ENCODE measurements around the gene PTOV1. TPM values are rescaled to one million over a fixed set of nuclear protein-coding genes. Genes with fewer than 3 reads are reported as not detected.

PTOV1 gene
- total RNA-seq, 3 donors from 2014 or later = 92.8 to 171 (median 107) TPM

DNA sequence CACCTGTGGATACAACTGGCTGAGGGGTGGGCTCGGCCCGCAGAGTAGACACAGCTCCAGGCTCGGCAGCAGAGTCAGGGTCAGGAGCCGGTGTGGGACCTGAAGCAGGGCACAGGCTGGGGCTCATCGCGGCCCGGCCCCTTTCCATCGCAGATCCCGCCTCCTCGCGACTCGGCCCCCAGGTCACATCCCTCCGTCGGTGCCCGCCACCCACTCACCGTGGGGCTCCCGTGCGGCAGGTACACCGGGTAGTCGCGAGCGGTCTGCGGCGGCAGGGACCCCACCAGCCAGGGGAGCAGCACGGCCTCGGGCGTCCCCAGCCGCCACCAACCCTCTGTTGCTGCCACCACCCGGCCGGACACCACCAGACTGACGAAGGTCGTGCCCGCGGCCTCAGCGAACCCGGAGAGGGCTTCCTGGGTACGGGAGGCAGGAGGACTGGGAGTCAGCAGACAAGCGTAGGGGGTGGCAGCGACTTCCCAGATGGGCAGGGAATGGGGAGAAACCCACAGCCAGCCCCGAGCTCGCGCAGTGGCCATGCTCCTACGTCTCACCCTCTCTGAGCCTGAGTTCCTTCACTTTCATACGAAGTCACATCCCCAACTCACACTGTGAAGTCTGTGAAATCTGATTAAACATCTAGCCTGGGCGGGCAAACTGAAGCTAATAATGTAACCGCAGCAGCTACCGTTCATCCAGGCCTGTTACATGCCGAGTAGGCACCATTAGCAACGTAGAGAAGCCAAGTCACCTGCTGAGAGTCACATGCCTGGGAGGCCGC is 41.6 kb upstream of the PTOV1 start:
- intact Hi-C loops (cut with DNase I, micrococcal nuclease) = no loop called here
- Histone ChIP-seq H3K9me3 (no peaks in the 10 kb centered on the region), H3K4me1 (ENCODE audit: low read depth) (peaks cover 16% of the 10 kb centered on the region), H3K36me3 (ENCODE audit: low read depth) (peaks cover 6% of the 10 kb centered on the region), H3K4me3 (peak overlapping the region; percentile 34)
- TF ChIP-seq CTCF (IDR thresholded peaks at IDR 0.05) = no peak
- ATAC-seq = peak; percentile 49
- peak; percentile 51 to 78 (median 74) for DNase-seq

DNA sequence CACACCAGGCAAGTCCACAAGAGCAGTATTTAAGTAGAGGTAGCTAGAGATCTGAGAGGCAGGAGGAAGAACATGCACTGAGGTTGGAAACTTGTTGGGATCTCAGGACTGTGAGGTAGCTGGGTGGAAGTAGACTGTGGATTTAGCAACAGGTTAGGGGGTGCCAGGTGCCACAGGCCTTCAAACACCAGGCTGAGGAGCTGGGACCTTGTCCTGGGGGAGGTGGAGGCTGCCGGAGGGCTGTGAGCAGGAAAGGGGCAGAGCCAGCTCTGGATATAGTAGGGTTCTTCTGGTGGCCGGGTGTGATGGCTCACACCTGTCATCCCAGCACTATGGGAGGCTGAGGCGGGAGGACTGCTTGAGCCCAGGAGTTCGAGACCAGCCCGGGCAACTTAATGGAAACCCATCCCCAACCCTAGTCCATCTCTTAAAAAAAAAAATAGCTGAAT is 41.0 kb upstream of the PTOV1 start:
- DNase-seq (no peak), ATAC-seq (no peak)
- intact Hi-C loops (cut with DNase I, micrococcal nuclease) = no loop called here
- TF ChIP-seq CTCF (IDR thresholded peaks at IDR 0.05) = no peak
- Histone ChIP-seq H3K36me3 (ENCODE audit: low read depth) (peaks cover 6% of the 10 kb centered on the region), H3K9me3 (no peaks in the 10 kb centered on the region), H3K4me3 (no peak overlapping the region), H3K4me1 (ENCODE audit: low read depth) (peaks cover 16% of the 10 kb centered on the region)

- intact Hi-C loops (cut with DNase I, micrococcal nuclease) = no loop called here
- DNase-seq (no peak), ATAC-seq (no peak)
- Histone ChIP-seq H3K36me3 (ENCODE audit: low read depth) (peaks cover 6% of the 10 kb centered on the region), H3K9me3 (no peaks in the 10 kb centered on the region), H3K4me1 (ENCODE audit: low read depth) (peaks cover 16% of the 10 kb centered on the region), H3K4me3 (no peak overlapping the region)
- no peak for TF ChIP-seq CTCF (IDR thresholded peaks at IDR 0.05)
Measured at GRCh38 chr19:49811328-49811727, 39.6 kb upstream of the PTOV1 start.

DNA sequence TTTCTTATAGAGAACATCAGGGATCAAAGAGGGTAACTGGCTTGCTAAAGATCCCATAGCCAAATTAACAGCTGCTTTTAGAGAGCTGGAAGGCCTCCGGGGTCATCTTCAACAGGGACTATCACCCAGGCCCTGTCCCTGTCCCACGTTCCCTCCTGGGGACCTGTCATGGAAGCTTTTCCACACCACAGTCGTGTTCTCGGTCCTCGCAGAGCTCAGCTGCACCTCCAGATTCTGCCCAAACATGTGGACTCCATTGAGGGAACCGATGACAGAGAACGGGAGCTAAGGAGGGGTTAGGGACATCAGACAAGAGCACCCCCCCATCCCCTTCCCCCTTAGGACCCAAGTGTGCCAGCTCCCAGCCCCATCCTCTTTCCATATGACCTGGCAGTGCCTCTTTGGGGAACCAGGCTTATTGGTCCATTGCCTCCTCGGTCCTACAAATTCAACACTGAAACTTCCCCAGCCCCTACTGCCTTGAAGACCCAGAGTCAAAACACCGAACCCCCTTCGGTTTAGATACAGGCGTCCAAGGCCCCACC is 38.4 kb upstream of the PTOV1 start:
- intact Hi-C loops (cut with DNase I, micrococcal nuclease) = no loop called here
- ATAC-seq (no peak), DNase-seq (no peak)
- peaks cover 6% of the 10 kb centered on the region for H3K36me3 ChIP-seq (ENCODE audit: low read depth)
- peak overlapping the region; percentile 42 for H3K4me3 ChIP-seq
- TF ChIP-seq CTCF (IDR thresholded peaks at IDR 0.05) = no peak
- H3K9me3 ChIP-seq = no peaks in the 10 kb centered on the region
- H3K4me1 ChIP-seq (ENCODE audit: low read depth) = peaks cover 22% of the 10 kb centered on the region

DNA sequence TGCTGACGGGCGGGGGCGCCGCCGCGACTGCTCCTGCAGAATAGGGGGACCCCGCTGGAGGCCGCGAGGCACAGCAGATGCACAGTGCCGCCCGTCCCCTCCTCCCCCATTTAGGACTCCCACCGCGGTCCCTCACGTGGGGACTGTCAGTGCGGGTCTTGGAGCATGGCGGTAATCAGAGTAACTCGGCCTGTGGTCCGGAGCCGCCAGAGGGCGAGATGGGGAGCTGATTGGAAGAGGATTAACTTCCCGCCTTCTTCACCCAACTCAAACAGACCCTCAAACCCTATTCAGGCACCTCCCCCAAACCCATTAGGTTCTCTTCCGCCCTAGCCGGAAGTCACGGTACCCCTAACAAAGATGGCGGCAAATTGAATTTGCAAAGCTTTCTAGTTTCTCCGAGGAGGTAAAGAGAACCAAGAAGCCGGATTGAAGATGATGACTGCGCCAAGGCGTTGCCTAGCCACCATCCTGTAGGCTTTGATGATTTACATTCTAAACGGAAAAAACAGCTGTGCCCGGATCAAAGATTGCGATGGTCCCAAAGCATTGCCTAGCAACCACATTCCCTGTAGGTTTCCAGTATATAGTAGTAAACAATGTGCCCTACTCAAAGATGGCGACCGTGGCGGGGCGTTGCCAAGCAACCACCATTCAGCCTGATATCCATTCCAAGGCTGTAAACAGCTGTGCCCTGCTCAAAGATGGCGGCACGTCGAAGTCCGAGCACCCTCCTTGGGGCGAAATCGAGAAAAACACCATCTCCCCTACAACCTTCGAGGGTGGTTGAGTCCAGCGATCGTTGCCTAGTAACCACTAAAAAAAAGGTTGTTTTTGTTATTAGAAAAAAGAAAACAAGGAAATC is 37.7 kb upstream of the PTOV1 start, which contains the start of gene FUZ:
FUZ (minus strand) TSS at position 296 of the 865 bp plus-strand sequence; CDS start at position 110, 186 bp downstream.
- peaks cover 6% of the 10 kb centered on the region for H3K36me3 ChIP-seq (ENCODE audit: low read depth)
- H3K4me1 ChIP-seq (ENCODE audit: low read depth) = peaks cover 22% of the 10 kb centered on the region
- no peaks in the 10 kb centered on the region for H3K9me3 ChIP-seq
- ATAC-seq (peak; percentile 76), DNase-seq (peak; percentile 94 to 98 (median 98))
- peak within 1 kb of the TSS; percentile 42 for H3K4me3 ChIP-seq
- no peak for TF ChIP-seq CTCF (IDR thresholded peaks at IDR 0.05)
- intact Hi-C loops (cut with DNase I, micrococcal nuclease) = no loop called here

Measured in mucosa of descending colon (tissue), 3 donors.